Psoas muscle (tissue), 8 donors: ENCODE measurements around the gene IGSF8. TPM values are rescaled to one million over a fixed set of nuclear protein-coding genes. Genes with fewer than 3 reads are reported as not detected.

ENCODE experiments used
- ATAC-seq, 4 donors: fragments of 200-7000 bp; cut with Tn5 transposase; one replicate each; pipeline ENCODE4 v1.9.1; 2020; ENCODE audit warnings: moderate library complexity in 3 of 4, mild to moderate bottlenecking in 2 of 4
- DNase-seq, 2 donors: peaks; one replicate each; pipeline ENCODE4 v3.0.0-alpha.2; 2020
- H3K27ac ChIP-seq: fragments of 200-600 bp; one replicate; pipeline ENCODE4 v1.8.0; 2022
- H3K27me3 ChIP-seq, 3 donors: fragments of 200-600 bp in 1 of 3; one replicate each; pipeline versions ENCODE4 v1.6.1 to v1.8.0; 2013 to 2022; ENCODE audit warnings: low read length in 2 of 3, mild to moderate bottlenecking in 2 of 3, moderate library complexity in 1 of 3; ENCODE audit not compliant: insufficient read depth in 3 of 3
- H3K36me3 ChIP-seq, 2 donors: fragments of 200-600 bp in 1 of 2; one replicate each; pipeline versions ENCODE4 v1.6.1 to v1.8.0; 2013 to 2022; ENCODE audit warnings: low read depth in 1 of 2, mild to moderate bottlenecking in 1 of 2, moderate library complexity in 1 of 2; ENCODE audit not compliant: insufficient read depth in 1 of 2
- H3K4me1 ChIP-seq: fragments of 200-600 bp; one replicate; pipeline ENCODE4 v1.8.0; 2022
- H3K4me3 ChIP-seq: fragments of 200-600 bp; one replicate; pipeline ENCODE4 v1.8.0; 2022; ENCODE audit warnings: mild to moderate bottlenecking
- H3K9me3 ChIP-seq: fragments of 200-600 bp; one replicate; pipeline ENCODE4 v1.8.0; 2022
- WGBS, 3 donors: extraction: QIAGEN DNeasy Blood & Tissue Kit; methylation state at CpG; one replicate each; pipeline versions ENCODE4 v1.1.6 to v1.1.7; 2013; 5-methylcytosine and 5-hydroxymethylcytosine counted together
- intact Hi-C, 2 donors: fragments of 100-400 bp; cut with DNase I; formaldehyde crosslinking; loops; one replicate each; pipeline versions ENCODE4 v1.11.0 to v1.14.2; 2022
- polyA plus RNA-seq, 3 donors: library from polyadenylated mRNA; stranded (reverse); fragments of 200-250 nt; gene quantifications; one replicate each; pipeline ENCODE4 v1.2.3, GENCODE V29; 2013
- total RNA-seq, 4 donors: library from RNA; stranded (reverse); fragmentation: NEBNext Ultra II Directional in 2 of 4; extraction: Animal tissue kit (Norgen Biotek cat#: 25700) in 2 of 4; gene quantifications; one replicate each; pipeline versions ENCODE4 v1.2.1 to v1.2.4, GENCODE V29; 2021 to 2023
- TF ChIP-seq, protein P1 (sequence below): fragments of 200-600 bp; IDR thresholded peaks from one replicate; pipeline ENCODE4 v1.8.0; 2022; ENCODE audit warnings: antibody characterized with exemption
- donor health status: healthy with polysubstance abuse.
- donor health status: DM: no; HTN: no; CAD: no; lungs with moderate emphysema.
- donor health status: Bipolar disorder and iron deficiency.
- donor health status: healthy.
- donor health status: DM: yes; HTN: yes; CAD: no.
- donor health status: DM: no; HTN: no; CAD: no.
- donor health status: DM: no; HTN: no; CAD: no.
- donor health status: DM: yes; HTN: yes; CAD: no.

The IGSF8 gene
- total and polyA plus RNA-seq, 7 donors = 4.3 to 8.6 (median 6.4) TPM

DNA sequence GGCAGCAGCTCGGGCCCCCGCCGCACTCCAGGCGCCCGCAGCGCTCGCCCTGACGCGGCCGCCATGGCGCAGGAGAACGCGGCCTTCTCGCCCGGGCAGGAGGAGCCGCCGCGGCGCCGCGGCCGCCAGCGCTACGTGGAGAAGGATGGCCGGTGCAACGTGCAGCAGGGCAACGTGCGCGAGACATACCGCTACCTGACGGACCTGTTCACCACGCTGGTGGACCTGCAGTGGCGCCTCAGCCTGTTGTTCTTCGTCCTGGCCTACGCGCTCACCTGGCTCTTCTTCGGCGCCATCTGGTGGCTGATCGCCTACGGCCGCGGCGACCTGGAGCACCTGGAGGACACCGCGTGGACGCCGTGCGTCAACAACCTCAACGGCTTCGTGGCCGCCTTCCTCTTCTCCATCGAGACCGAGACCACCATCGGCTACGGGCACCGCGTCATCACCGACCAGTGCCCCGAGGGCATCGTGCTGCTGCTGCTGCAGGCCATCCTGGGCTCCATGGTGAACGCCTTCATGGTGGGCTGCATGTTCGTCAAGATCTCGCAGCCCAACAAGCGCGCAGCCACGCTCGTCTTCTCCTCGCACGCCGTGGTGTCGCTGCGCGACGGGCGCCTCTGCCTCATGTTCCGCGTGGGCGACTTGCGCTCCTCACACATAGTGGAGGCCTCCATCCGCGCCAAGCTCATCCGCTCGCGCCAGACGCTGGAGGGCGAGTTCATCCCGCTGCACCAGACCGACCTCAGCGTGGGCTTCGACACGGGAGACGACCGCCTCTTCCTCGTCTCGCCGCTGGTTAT is 14.2 kb downstream of the IGSF8 start:
- DNase-seq (peak; percentile 48 to 71), ATAC-seq (peak; percentile 54 to 71 (median 60))
- Histone ChIP-seq H3K36me3 (no peaks in the 10 kb centered on the region), H3K4me3 (peak overlapping the region; percentile 57), H3K27ac (no peak overlapping the region), H3K4me1 (no peaks in the 10 kb centered on the region), H3K9me3 (no peaks in the 10 kb centered on the region), H3K27me3 (peaks cover 0 to 21% (median 0%) of the 10 kb centered on the region in 3 donors)
- TF ChIP-seq, protein P1, sequence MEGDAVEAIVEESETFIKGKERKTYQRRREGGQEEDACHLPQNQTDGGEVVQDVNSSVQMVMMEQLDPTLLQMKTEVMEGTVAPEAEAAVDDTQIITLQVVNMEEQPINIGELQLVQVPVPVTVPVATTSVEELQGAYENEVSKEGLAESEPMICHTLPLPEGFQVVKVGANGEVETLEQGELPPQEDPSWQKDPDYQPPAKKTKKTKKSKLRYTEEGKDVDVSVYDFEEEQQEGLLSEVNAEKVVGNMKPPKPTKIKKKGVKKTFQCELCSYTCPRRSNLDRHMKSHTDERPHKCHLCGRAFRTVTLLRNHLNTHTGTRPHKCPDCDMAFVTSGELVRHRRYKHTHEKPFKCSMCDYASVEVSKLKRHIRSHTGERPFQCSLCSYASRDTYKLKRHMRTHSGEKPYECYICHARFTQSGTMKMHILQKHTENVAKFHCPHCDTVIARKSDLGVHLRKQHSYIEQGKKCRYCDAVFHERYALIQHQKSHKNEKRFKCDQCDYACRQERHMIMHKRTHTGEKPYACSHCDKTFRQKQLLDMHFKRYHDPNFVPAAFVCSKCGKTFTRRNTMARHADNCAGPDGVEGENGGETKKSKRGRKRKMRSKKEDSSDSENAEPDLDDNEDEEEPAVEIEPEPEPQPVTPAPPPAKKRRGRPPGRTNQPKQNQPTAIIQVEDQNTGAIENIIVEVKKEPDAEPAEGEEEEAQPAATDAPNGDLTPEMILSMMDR = peak; percentile 54
- intact Hi-C loops = loop anchor here (5.0 to 10.0 kb wide), 2 partner anchors 37 to 291 kb away; no protein-coding TSS in a partner anchor
- 33 to 41% (median 36%) methylated on average over 88 to 96 of the region's 96 CpGs for WGBS, 3 donors

DNA sequence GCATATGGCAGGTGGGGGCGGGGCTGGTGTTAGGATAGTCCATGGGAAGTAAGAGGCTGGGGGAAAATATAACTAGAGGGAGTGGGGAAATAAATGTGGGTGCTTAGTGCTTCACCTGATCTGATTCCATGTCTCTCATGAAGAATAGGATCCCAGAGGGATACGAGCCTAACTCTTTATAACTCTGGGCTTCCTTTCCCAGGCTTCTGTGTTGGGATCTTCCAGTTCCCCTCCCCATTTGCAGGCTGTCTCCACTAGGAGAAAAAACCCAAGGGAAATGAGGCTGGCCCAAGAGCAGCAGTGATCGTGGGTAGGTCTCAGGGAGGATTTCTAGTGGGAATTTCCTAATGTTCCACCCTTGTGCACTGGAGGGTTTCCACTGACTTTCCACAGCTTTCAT is 15.5 kb downstream of the IGSF8 start:
- ATAC-seq = no peak
- Histone ChIP-seq H3K27me3 (peaks cover 0 to 21% (median 0%) of the 10 kb centered on the region in 3 donors), H3K27ac (no peak overlapping the region), H3K9me3 (no peaks in the 10 kb centered on the region), H3K4me1 (no peaks in the 10 kb centered on the region), H3K4me3 (no peak overlapping the region), H3K36me3 (no peaks in the 10 kb centered on the region)
- no peak for DNase-seq
- intact Hi-C loops = loop anchor here (5.0 to 10.0 kb wide), 2 partner anchors 36 to 292 kb away; no protein-coding TSS in a partner anchor
- TF ChIP-seq, protein P1 = no peak
- WGBS, 3 donors = 75 to 81% (median 79%) methylated on average over 3 of the region's 3 CpGs

DNA sequence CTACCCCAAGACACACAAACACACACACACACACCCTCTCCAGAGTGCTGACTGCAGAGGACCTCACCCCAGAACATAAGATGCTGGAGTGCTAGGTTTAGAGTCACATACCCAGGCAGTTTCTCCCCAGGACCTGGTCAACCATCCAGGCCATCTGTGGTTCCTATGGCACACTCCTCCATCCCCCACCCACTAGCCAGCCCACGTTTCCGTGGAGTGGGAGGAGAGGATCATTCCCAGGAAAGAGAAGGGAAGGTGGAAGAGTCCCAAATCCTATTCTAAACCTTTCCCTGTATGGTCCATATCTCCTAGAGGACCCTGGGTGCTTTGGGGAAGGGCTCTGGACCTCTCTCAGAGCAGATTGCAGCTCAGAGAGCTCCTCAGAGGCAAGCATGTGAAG is 15.9 kb downstream of the IGSF8 start:
- TF ChIP-seq, protein P1 = no peak
- Histone ChIP-seq H3K9me3 (no peaks in the 10 kb centered on the region), H3K4me1 (no peaks in the 10 kb centered on the region), H3K36me3 (no peaks in the 10 kb centered on the region), H3K27me3 (peaks cover 0 to 21% (median 0%) of the 10 kb centered on the region in 3 donors), H3K4me3 (no peak overlapping the region), H3K27ac (no peak overlapping the region)
- 67 to 83% (median 74%) methylated on average over 2 of the region's 2 CpGs for WGBS, 3 donors
- no peak for DNase-seq
- intact Hi-C loops = loop anchor here (5.0 to 10.0 kb wide), 2 partner anchors 35 to 292 kb away; no protein-coding TSS in a partner anchor
- no peak for ATAC-seq

DNA sequence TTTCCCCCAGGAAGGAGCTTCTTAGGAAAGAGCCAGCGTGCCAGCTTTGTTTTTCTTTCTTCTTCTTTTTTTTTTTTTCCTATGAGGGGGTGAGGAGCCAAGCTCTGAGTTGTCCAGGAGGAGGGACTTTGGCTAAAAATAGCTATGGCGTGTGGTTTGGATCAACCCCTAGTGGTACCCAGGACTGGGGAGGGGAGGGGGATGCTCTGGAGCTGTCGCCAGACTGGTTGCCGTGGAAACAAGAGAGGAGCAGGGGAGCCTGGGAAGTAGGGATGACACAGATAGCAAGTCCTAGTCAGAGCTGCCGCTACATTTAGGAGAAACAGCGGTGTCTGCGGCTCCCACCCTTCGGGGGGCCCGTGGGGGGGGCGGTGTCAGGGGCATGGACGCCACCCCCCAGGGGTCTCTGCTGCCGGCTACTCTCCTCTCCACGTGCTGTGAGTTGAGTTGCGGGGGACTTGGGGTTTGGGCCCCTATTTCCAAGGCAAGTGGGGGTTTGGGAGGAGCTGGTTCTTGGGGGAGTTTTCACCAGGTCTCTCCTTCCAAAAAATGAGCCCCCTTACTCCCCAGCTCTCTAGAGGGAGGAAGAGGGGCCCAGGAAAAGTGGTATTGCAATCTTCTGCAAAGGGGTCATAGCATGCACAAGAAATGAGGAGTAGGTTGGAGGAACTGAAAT is 17.0 kb downstream of the IGSF8 start, which contains the start of gene KCNJ9:
KCNJ9 (plus strand) TSS at position 278 of the 676 bp plus-strand sequence. CDS start 2,493 bp downstream, outside the sequence.
- TF ChIP-seq, protein P1 = no peak
- 26 to 27% (median 26%) methylated on average over 14 of the region's 14 CpGs for WGBS, 3 donors
- intact Hi-C loops = loop anchor here (5.0 to 10.0 kb wide), 2 partner anchors 34 to 293 kb away; no protein-coding TSS in a partner anchor

More for the DNA sequence above, 17.0 kb downstream of the IGSF8 start, which contains the start of gene KCNJ9:
- Histone ChIP-seq H3K36me3 (no peaks in the 10 kb centered on the region), H3K4me1 (no peaks in the 10 kb centered on the region), H3K4me3 (no peak within 1 kb of the TSS), H3K27ac (no peak within 1 kb of the TSS), H3K27me3 (peaks cover 0 to 21% (median 0%) of the 10 kb centered on the region in 3 donors), H3K9me3 (no peaks in the 10 kb centered on the region)
- no peak for ATAC-seq
- no peak for DNase-seq
